SK-N-MC (cell line): ENCODE measurements around the gene OTX1.

Experiments used
- DNase-seq: peaks from one replicate; pipeline ENCODE4 v3.0.0-alpha.2; 2011; ENCODE audit warnings: low read depth, low spot score
- H3K27ac ChIP-seq: fragments of 200-600 bp; sonication (generic); 2 replicates; pipeline ENCODE4 v1.5.1; 2016; ENCODE audit warnings: mixed run types
- H3K36me3 ChIP-seq: fragments of 200-600 bp; sonication (generic); 2 replicates; pipeline ENCODE4 v1.6.1; 2017; ENCODE audit warnings: antibody characterized with exemption, low read length, mixed read lengths; ENCODE audit not compliant: insufficient read depth
- H3K4me3 ChIP-seq: fragments of 200-600 bp; sonication (generic); 2 replicates; pipeline ENCODE4 v1.5.1; 2016
- H3K9ac ChIP-seq: fragments of 200-600 bp; sonication (generic); 2 replicates; pipeline ENCODE4 v1.8.0; 2017; ENCODE audit warnings: mixed run types, mixed read lengths; ENCODE audit not compliant: insufficient read length
- H3K9me3 ChIP-seq: fragments of 200-600 bp; sonication (generic); 2 replicates; pipeline ENCODE4 v1.6.1; 2017; ENCODE audit warnings: low read depth, mild to moderate bottlenecking, antibody characterized with exemption, low read length, moderate library complexity, mixed read lengths
- EZH2 ChIP-seq: fragments of 200-600 bp; sonication (generic); IDR thresholded peaks from one replicate; pipeline ENCODE4 v1.6.1; 2017; ENCODE audit warnings: antibody characterized with exemption
- FOXP2 ChIP-seq: optimal IDR thresholded peaks from 2 replicates; pipeline ENCODE3; 2011; ENCODE audit warnings: mild to moderate bottlenecking, moderate library complexity; ENCODE audit not compliant: insufficient read depth; ENCODE audit errors: extremely low read length, control extremely low read depth
- POLR2AphosphoS5 ChIP-seq: IDR thresholded peaks from 2 replicates; pipeline ENCODE4 v1.6.1; 2012; ENCODE audit warnings: mild to moderate bottlenecking, low read depth, low read length, borderline replicate concordance

The OTX1 gene

GRCh38 chr2:63104482-63104881, 53.9 kb downstream of the OTX1 start:
- Histone ChIP-seq H3K4me3 (no peak overlapping the region), H3K9ac (no peak overlapping the region), H3K36me3 (no peaks in the 10 kb centered on the region), H3K27ac (no peak overlapping the region), H3K9me3 (peaks cover 4% of the 10 kb centered on the region; the same call in 1 of the 2 replicates)
- DNase-seq: no peak
- TF ChIP-seq POLR2AphosphoS5: no peak
- TF ChIP-seq EZH2: no peak
- TF ChIP-seq FOXP2: no peak
